Spleen (tissue), 11 donors: Measurements from ENCODE around the gene TMEM50B. TPM values are rescaled to one million over a fixed set of nuclear protein-coding genes. Genes with fewer than 3 reads are reported as not detected.

ENCODE experiments used
- DNase-seq: peaks from one replicate; pipeline ENCODE4 v3.0.0-alpha.2; 2020
- H3K27ac ChIP-seq, 8 donors: fragments of 200-600 bp; sonication (generic) in 7 of 8; 1 replicate in 4 of 8; 2 replicates in 4 of 8; pipeline versions ENCODE4 v1.5.0 to v1.8.0; 2016 to 2021; ENCODE audit warnings: inconsistent platforms in 4 of 8, mild to moderate bottlenecking in 4 of 8, moderate library complexity in 1 of 8
- H3K27me3 ChIP-seq, 7 donors: fragments of 200-600 bp; sonication (generic) in 6 of 7; replicated peaks in 1 of 7; 1 replicate in 4 of 7; 2 replicates in 3 of 7; pipeline versions ENCODE4 v1.5.0 to v1.8.0; 2016 to 2021; ENCODE audit warnings: inconsistent platforms in 3 of 7, mild to moderate bottlenecking in 1 of 7
- H3K36me3 ChIP-seq, 6 donors: fragments of 200-600 bp; sonication (generic) in 5 of 6; 1 replicate in 4 of 6; 2 replicates in 2 of 6; pipeline versions ENCODE4 v1.5.0 to v1.8.0; 2016 to 2021; ENCODE audit warnings: inconsistent platforms in 2 of 6
- H3K4me1 ChIP-seq, 6 donors: fragments of 200-600 bp; sonication (generic) in 5 of 6; 1 replicate in 3 of 6; 2 replicates in 3 of 6; pipeline versions ENCODE4 v1.5.0 to v1.8.0; 2016 to 2021; ENCODE audit warnings: inconsistent platforms in 3 of 6
- H3K4me3 ChIP-seq, 8 donors: fragments of 200-600 bp; sonication (generic) in 7 of 8; 1 replicate in 4 of 8; 2 replicates in 4 of 8; pipeline versions ENCODE4 v1.5.0 to v1.8.0; 2016 to 2021; ENCODE audit warnings: inconsistent platforms in 4 of 8, mild to moderate bottlenecking in 4 of 8, moderate library complexity in 2 of 8
- H3K9me3 ChIP-seq, 8 donors: fragments of 200-600 bp; sonication (generic) in 7 of 8; 1 replicate in 4 of 8; 2 replicates in 4 of 8; pipeline versions ENCODE4 v1.5.0 to v1.8.0; 2016 to 2021; ENCODE audit warnings: inconsistent platforms in 4 of 8
- POLR2A ChIP-seq, 3 donors: fragments of 450-650 bp; IDR thresholded peaks; one replicate each; pipeline ENCODE4 v1.5.1; 2017; ENCODE audit warnings: antibody characterized with exemption in 3 of 3, mild to moderate bottlenecking in 1 of 3
- POLR2AphosphoS5 ChIP-seq, 3 donors: sonication (generic); formaldehyde crosslinking; IDR thresholded peaks; one replicate each; pipeline ENCODE4 v1.5.1; 2017; ENCODE audit warnings: antibody characterized with exemption in 3 of 3
- WGBS, 5 donors: extraction: QIAGEN DNeasy Blood & Tissue Kit in 3 of 5; methylation state at CpG; one replicate each; pipeline versions ENCODE4 v1.1.5 to v1.1.7; 2013 to 2018; 5-methylcytosine and 5-hydroxymethylcytosine counted together
- intact Hi-C: fragments of 100-400 bp; cut with DNase I; formaldehyde crosslinking; loops from one replicate; pipeline ENCODE4 v1.15.0; 2023; ENCODE audit warnings: low total_unique reads
- polyA plus RNA-seq, 3 donors: library from polyadenylated mRNA; stranded (reverse); fragments of 200-250 nt; gene quantifications; one replicate each; pipeline ENCODE4 v1.2.1, GENCODE V29; 2013
- total RNA-seq, 7 donors: library from RNA; depleted of rRNA in 3 of 7; stranded (reverse); fragments of >200 nt in 3 of 7; fragmentation: NEBNext Ultra II Directional in 4 of 7; extraction: Animal tissue kit (Norgen Biotek cat#: 25700) in 4 of 7; gene quantifications; one replicate each; pipeline versions ENCODE4 v1.1.0 to v1.2.1, GENCODE V29; 2016 to 2021
- TF ChIP-seq, protein P1 (sequence below), 11 experiments: fragments of 200-600 bp in 7 of 11; fragments of 450-650 bp in 4 of 11; sonication (generic) in 4 of 11; IDR thresholded peaks in 8 of 11; conservative IDR thresholded peaks in 3 of 11; 1 replicate in 7 of 11; 2 replicates in 4 of 11; pipeline versions ENCODE4 v1.4.0 to v1.8.0; 2016 to 2021; ENCODE audit warnings: antibody characterized with exemption in 11 of 11, inconsistent platforms in 4 of 11, mild to moderate bottlenecking in 1 of 11
- donor health status: healthy with polysubstance abuse.
- donor health status: DM: no; HTN: no; CAD: no; lungs with moderate emphysema.
- donor health status: DM: no; HTN: no; CAD: no.
- donor health status: Bipolar disorder and iron deficiency.
- donor health status: healthy.
- donor health status: DM: no; HTN: no; CAD: no.
- donor health status: DM: yes; HTN: yes; CAD: no.

TMEM50B gene
- total and polyA plus RNA-seq, 10 donors: 30.7 to 78.5 (median 43.3) TPM

DNA sequence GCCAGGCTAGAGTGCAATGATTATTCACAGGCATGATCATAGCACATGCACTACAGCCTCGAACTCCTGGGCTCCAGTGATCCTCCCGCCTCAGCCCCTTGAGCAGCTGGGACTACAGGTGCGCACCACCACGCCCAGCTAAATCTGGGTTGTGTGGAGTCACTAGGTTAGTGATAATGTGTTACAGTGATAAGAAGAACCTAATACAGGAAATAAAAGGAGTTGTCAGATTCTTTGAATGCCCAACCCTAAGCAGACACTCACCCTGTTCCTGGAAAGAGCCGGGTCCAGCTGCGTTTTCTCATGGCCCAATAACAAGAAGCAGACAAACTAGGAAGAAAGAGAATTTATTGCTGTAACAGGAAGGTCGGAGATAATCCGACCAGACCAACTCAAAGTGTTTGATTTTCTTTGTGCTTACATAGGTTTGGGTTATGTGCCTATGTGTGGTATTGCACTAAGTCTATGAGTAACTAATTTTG, 67.8 kb downstream of the TMEM50B start:
- Histone ChIP-seq H3K27me3 (no peaks in the 10 kb centered on the region), H3K4me1 (peaks cover 20 to 93% (median 63%) of the 10 kb centered on the region in 6 donors), H3K4me3 (no peak overlapping the region), H3K36me3 (peaks cover 0 to 99% (median 52%) of the 10 kb centered on the region in 6 donors), H3K27ac (peak overlapping the region in 7 of 8 donors; percentile 2 to 77 (median 29)), H3K9me3 (no peaks in the 10 kb centered on the region)
- TF ChIP-seq POLR2A (IDR thresholded peaks at IDR 0.05) (no peak), POLR2AphosphoS5 (IDR thresholded peaks at IDR 0.05) (peak in 1 of 3 donors; percentile 19)
- TF ChIP-seq, protein P1, sequence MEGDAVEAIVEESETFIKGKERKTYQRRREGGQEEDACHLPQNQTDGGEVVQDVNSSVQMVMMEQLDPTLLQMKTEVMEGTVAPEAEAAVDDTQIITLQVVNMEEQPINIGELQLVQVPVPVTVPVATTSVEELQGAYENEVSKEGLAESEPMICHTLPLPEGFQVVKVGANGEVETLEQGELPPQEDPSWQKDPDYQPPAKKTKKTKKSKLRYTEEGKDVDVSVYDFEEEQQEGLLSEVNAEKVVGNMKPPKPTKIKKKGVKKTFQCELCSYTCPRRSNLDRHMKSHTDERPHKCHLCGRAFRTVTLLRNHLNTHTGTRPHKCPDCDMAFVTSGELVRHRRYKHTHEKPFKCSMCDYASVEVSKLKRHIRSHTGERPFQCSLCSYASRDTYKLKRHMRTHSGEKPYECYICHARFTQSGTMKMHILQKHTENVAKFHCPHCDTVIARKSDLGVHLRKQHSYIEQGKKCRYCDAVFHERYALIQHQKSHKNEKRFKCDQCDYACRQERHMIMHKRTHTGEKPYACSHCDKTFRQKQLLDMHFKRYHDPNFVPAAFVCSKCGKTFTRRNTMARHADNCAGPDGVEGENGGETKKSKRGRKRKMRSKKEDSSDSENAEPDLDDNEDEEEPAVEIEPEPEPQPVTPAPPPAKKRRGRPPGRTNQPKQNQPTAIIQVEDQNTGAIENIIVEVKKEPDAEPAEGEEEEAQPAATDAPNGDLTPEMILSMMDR (IDR thresholded peaks at IDR 0.05 in 8 of 11, conservative IDR thresholded peaks at IDR 0.05 in 3 of 11): no peak
- intact Hi-C loops: no loop called here
- 78 to 88% (median 82%) methylated on average over 8 of the region's 8 CpGs for WGBS, 5 donors
- DNase-seq: no peak

DNA sequence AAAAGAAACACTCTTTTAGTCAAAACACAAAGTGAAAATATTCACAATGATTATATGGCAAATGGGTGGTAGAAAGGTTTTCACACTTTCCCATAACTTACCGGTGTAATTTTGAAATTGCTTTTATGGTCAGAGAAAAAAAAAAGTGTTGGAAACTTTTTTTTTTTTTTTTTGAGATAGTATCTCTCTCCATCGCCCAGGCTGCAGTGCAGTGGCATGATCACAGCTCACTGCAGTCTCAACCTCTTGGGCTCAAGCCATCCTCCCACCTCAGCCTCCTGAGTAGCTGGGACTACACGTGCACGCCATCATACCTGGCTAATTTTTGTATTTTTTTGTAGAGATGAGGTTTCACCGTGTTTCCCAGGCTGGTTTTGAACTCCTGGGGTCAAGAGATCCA, 73.3 kb downstream of the TMEM50B start:
- Histone ChIP-seq H3K4me1 (peaks cover 32 to 91% (median 72%) of the 10 kb centered on the region in 6 donors), H3K4me3 (peak overlapping the region in 1 of 8 donors; percentile 93), H3K27ac (peak overlapping the region in 7 of 8 donors; percentile 97 to 100 (median 99)), H3K36me3 (peaks cover 0 to 52% (median 9%) of the 10 kb centered on the region in 6 donors), H3K27me3 (peaks cover 0 to 25% (median 0%) of the 10 kb centered on the region in 7 donors), H3K9me3 (no peaks in the 10 kb centered on the region)
- TF ChIP-seq, protein P1 (IDR thresholded peaks at IDR 0.05 in 8 of 11, conservative IDR thresholded peaks at IDR 0.05 in 3 of 11): no peak
- no peak for TF ChIP-seq POLR2AphosphoS5 (IDR thresholded peaks at IDR 0.05)
- no peak for TF ChIP-seq POLR2A (IDR thresholded peaks at IDR 0.05)
- WGBS, 5 donors: 46 to 51% (median 49%) methylated on average over 5 of the region's 5 CpGs
- no peak for DNase-seq
- intact Hi-C loops: no loop called here

DNA sequence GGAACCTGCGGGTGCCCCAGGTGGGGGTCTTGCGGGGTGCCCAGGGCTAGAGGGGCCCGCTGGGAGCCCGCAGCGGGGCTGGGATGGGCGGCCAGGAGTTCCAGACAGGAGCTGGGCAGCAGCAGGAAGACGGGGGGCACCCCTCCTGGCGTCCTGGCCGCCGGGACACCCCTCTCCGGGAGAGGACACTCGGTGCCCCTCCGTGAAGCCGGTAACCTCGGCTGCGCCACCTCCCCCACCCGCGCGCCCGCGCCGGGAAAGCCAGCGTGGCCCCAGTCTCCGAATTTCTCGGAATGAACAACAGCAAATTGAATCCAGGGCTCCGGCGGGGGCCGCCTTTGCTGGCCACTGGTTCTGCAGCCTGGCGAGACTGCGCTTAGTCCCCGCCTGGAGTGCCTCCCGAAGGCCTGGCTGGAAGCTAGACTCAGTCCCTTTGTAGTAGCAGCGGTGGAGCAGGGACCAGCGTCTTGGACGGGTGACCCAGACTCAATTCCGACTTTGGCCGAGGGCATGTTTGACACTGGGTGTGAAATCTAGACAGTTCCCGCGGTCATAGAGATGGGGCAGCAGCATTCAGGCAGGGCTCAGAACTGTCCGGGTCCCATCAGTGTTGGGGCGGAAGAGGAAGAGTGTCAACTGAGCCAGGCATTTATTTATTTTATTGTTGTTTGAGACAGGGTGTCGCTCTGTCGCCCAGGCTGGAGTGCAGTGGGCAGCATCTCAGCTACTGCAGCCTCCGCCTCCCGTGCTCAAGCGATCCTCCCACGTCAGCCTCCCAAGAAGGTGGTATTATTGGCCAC, 75.8 kb downstream of the TMEM50B start:
- Histone ChIP-seq H3K4me3 (peak overlapping the region; percentile 68 to 93 (median 80)), H3K4me1 (peaks cover 32 to 91% (median 73%) of the 10 kb centered on the region in 6 donors), H3K9me3 (no peaks in the 10 kb centered on the region), H3K27ac (peak overlapping the region; percentile 91 to 100 (median 99)), H3K36me3 (peaks cover 0 to 27% (median 0%) of the 10 kb centered on the region in 6 donors), H3K27me3 (peaks cover 0 to 25% (median 0%) of the 10 kb centered on the region in 7 donors)
- intact Hi-C loops: no loop called here
- TF ChIP-seq POLR2AphosphoS5 (IDR thresholded peaks at IDR 0.05) (peak; percentile 72 to 77 (median 74)), POLR2A (IDR thresholded peaks at IDR 0.05) (peak in 2 of 3 donors; percentile 3 to 61)
- TF ChIP-seq, protein P1 (IDR thresholded peaks at IDR 0.05 in 8 of 11, conservative IDR thresholded peaks at IDR 0.05 in 3 of 11): no peak
- DNase-seq: peak; percentile 90
- WGBS, 5 donors: 2 to 9% (median 4%) methylated on average over 20 to 47 of the region's 47 CpGs
